ENCODE results near the gene SOAT1. TPM values are rescaled to one million over a fixed set of nuclear protein-coding genes. Genes with fewer than 3 reads are reported as not detected.

Gene SOAT1
- polyA plus RNA-seq, 1 of the 3 experiments (the other 2 are of a cell fraction) = 8.1 TPM

GRCh38 chr1:179326746-179327145, 33.1 kb downstream of the SOAT1 start:
- POLR2A ChIA-PET = no interaction called here
- DNase-seq = no peak
- Histone ChIP-seq H3K9me2 (no peaks in the 10 kb centered on the region), H3K9me3 (0 out of 2 replicates have a peak, but pooled peaks cover under 1% of the 10 kb centered on the region), H3F3A (replicated peaks; ENCODE audit: insufficient read depth) (no peaks in the 10 kb centered on the region), H3K79me2 (ENCODE audit: insufficient read depth) (peaks cover 18% of the 10 kb centered on the region; the same call in 1 of the 2 replicates), H2AFZ (ENCODE audit: low read depth) (no peak overlapping the region), H3K27me3 (ENCODE audit: insufficient read depth) (no peaks in the 10 kb centered on the region), H3K9ac (no peak overlapping the region), H3K27ac (ENCODE audit: low read depth in 2 of 2, low read length in 1 of 2) (no peak overlapping the region), H3K36me3 (replicated peaks in 1 of 2; ENCODE audit: control insufficient read depth in 1 of 2, insufficient read depth in 2 of 2, low read length in 1 of 2) (peaks cover 8 to 28% of the 10 kb centered on the region in 2 experiments), H3K4me3 (ENCODE audit: low read depth in 2 of 2, low read length in 1 of 2) (no peak overlapping the region), H3K4me1 (ENCODE audit: control insufficient read depth in 1 of 2, insufficient read depth in 2 of 2, low read depth in 1 of 2, low read length in 1 of 2) (no peaks in the 10 kb centered on the region; a peak in 1 of 4 replicates), H4K20me1 (ENCODE audit: insufficient read depth) (no peaks in the 10 kb centered on the region), H3K4me2 (no peak overlapping the region)
- CTCF ChIA-PET = interaction anchor here (1.4 kb wide), 1 partner anchor 24 kb away, joined by 3 read pairs; no protein-coding TSS in a partner anchor
- TF ChIP-seq RFX5 (IDR thresholded peaks at IDR 0.05; ENCODE audit: low read length) = no peak
- no peak for TF ChIP-seq IRF3 (IDR thresholded peaks at IDR 0.05; ENCODE audit: low read depth, low read length)
- TF ChIP-seq ELF1 (IDR thresholded peaks at IDR 0.05) = no peak
- no peak for TF ChIP-seq RCOR1 (IDR thresholded peaks at IDR 0.05; ENCODE audit: low read length)
- TF ChIP-seq USF1 (IDR thresholded peaks at IDR 0.05; ENCODE audit: borderline replicate concordance, low read depth) = no peak
- no peak for TF ChIP-seq YY1 (IDR thresholded peaks at IDR 0.05; ENCODE audit: low read depth)
- TF ChIP-seq MEF2A (IDR thresholded peaks at IDR 0.05; ENCODE audit: borderline replicate concordance, low read depth) = no peak
- TF ChIP-seq GATA2 (CRISPR knock-in tag; IDR thresholded peaks at IDR 0.05) = no peak
- TF ChIP-seq FOXM1 (IDR thresholded peaks at IDR 0.05; ENCODE audit: low read depth) = no peak
- TF ChIP-seq RAD21 (IDR thresholded peaks at IDR 0.05; ENCODE audit: low read length) = no peak
- TF ChIP-seq TCF12 (IDR thresholded peaks at IDR 0.05) = no peak
- no peak for TF ChIP-seq EZH2phosphoT487 (IDR thresholded peaks at IDR 0.05; ENCODE audit: borderline replicate concordance, low read depth)
- TF ChIP-seq CHD2 (IDR thresholded peaks at IDR 0.05; ENCODE audit: low read length, partially characterized antibody) = no peak
- TF ChIP-seq NRF1 (IDR thresholded peaks at IDR 0.05; ENCODE audit: low read depth, low read length) = no peak
- TF ChIP-seq JUND (IDR thresholded peaks at IDR 0.05) = no peak
- 98% methylated on average over 3 of the region's 3 CpGs for WGBS (ENCODE audit: low lambda C conversion rate)

- peaks cover 8 to 28% of the 10 kb centered on the region in 2 experiments for H3K36me3 ChIP-seq (replicated peaks in 1 of 2; ENCODE audit: control insufficient read depth in 1 of 2, insufficient read depth in 2 of 2, low read length in 1 of 2)
- H3K4me1 ChIP-seq (ENCODE audit: control insufficient read depth in 1 of 2, insufficient read depth in 2 of 2, low read depth in 1 of 2, low read length in 1 of 2) = no peaks in the 10 kb centered on the region; a peak in 1 of 4 replicates
- no peaks in the 10 kb centered on the region for H4K20me1 ChIP-seq (ENCODE audit: insufficient read depth)
- ChIA-PET CTCF (no interaction called here), POLR2A (no interaction called here)
- no peaks in the 10 kb centered on the region for H3K9me3 ChIP-seq
- H3K9me2 ChIP-seq = no peaks in the 10 kb centered on the region
- H3K27ac ChIP-seq (ENCODE audit: low read depth in 2 of 2, low read length in 1 of 2) = no peak overlapping the region
- 96% methylated on average over 7 of the region's 7 CpGs for WGBS (ENCODE audit: low lambda C conversion rate)
- no peaks in the 10 kb centered on the region for H3K27me3 ChIP-seq (ENCODE audit: insufficient read depth)
- no peak overlapping the region for H3K9ac ChIP-seq
- H3F3A ChIP-seq (replicated peaks; ENCODE audit: insufficient read depth) = no peaks in the 10 kb centered on the region
- H3K79me2 ChIP-seq (ENCODE audit: insufficient read depth) = peaks cover 14% of the 10 kb centered on the region; the same call in 1 of the 2 replicates
- TF ChIP-seq TAF1 (IDR thresholded peaks at IDR 0.05; ENCODE audit: borderline replicate concordance, low read depth, low read length) (no peak), TCF12 (IDR thresholded peaks at IDR 0.05) (no peak), ZBTB33 (IDR thresholded peaks at IDR 0.05; ENCODE audit: borderline replicate concordance, low read depth) (no peak), MAX (IDR thresholded peaks at IDR 0.05; ENCODE audit: low read depth) (no peak), CHD2 (IDR thresholded peaks at IDR 0.05; ENCODE audit: low read length, partially characterized antibody) (no peak), POLR2AphosphoS5 (IDR thresholded peaks at IDR 0.05; ENCODE audit: low read depth, low read length) (no peak), FOSL2 (IDR thresholded peaks at IDR 0.05; ENCODE audit: borderline replicate concordance, low read depth) (no peak), GATA2 (CRISPR knock-in tag; IDR thresholded peaks at IDR 0.05) (no peak), JUND (IDR thresholded peaks at IDR 0.05) (no peak), TEAD4 (IDR thresholded peaks at IDR 0.05; ENCODE audit: borderline replicate concordance, insufficient read depth) (no peak), USF2 (IDR thresholded peaks at IDR 0.05; ENCODE audit: borderline replicate concordance, low read depth, low read length) (no peak), ELF1 (IDR thresholded peaks at IDR 0.05) (no peak)
- no peak overlapping the region for H3K4me3 ChIP-seq (ENCODE audit: low read depth in 2 of 2, low read length in 1 of 2)
- H2AFZ ChIP-seq (ENCODE audit: low read depth) = no peak overlapping the region
- DNase-seq = no peak
- H3K4me2 ChIP-seq = no peak overlapping the region
These were observed 33.6 kb downstream of the SOAT1 start for GRCh38 chr1:179327196-179327595.

Measured in SK-N-SH (cell line).